Peyer's patch (tissue), 4 donors: ENCODE measurements around the gene ZNF343.

ENCODE experiments used
- POLR2A ChIP-seq, 2 donors: fragments of 450-650 bp; IDR thresholded peaks; one replicate each; pipeline ENCODE4 v1.5.1; 2017; ENCODE audit warnings: antibody characterized with exemption in 2 of 2, mild to moderate bottlenecking in 2 of 2, moderate library complexity in 2 of 2
- TF ChIP-seq, protein P1 (sequence below), 6 experiments: fragments of 450-650 bp in 4 of 6; fragments of 200-600 bp in 2 of 6; sonication (generic) in 1 of 6; IDR thresholded peaks; one replicate each; pipeline ENCODE4 v1.5.1; 2017 to 2019; ENCODE audit warnings: antibody characterized with exemption in 6 of 6, mild to moderate bottlenecking in 3 of 6, moderate library complexity in 1 of 6

- TF ChIP-seq, protein P1, sequence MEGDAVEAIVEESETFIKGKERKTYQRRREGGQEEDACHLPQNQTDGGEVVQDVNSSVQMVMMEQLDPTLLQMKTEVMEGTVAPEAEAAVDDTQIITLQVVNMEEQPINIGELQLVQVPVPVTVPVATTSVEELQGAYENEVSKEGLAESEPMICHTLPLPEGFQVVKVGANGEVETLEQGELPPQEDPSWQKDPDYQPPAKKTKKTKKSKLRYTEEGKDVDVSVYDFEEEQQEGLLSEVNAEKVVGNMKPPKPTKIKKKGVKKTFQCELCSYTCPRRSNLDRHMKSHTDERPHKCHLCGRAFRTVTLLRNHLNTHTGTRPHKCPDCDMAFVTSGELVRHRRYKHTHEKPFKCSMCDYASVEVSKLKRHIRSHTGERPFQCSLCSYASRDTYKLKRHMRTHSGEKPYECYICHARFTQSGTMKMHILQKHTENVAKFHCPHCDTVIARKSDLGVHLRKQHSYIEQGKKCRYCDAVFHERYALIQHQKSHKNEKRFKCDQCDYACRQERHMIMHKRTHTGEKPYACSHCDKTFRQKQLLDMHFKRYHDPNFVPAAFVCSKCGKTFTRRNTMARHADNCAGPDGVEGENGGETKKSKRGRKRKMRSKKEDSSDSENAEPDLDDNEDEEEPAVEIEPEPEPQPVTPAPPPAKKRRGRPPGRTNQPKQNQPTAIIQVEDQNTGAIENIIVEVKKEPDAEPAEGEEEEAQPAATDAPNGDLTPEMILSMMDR (IDR thresholded peaks at IDR 0.05), result no peak
- TF ChIP-seq POLR2A (IDR thresholded peaks at IDR 0.05), result no peak
Observed at GRCh38 chr20:2538356-2538755, 29.6 kb upstream of the ZNF343 start.
